ENCODE data around the gene MIPOL1. TPM values are rescaled to one million over a fixed set of nuclear protein-coding genes. Genes with fewer than 3 reads are reported as not detected.
"Not testable (repeated sequence)": the region's sequence is repeated elsewhere in the genome, so short reads cannot be mapped to it uniquely, and the experiment has no call there.

Gene MIPOL1
- total RNA-seq, 2 donors from 2014 or later: 0.23 TPM; not detected in 1

- peaks cover 5 to 14% of the 10 kb centered on the region in 2 donors for H3K36me3 Mint-ChIP-seq
- H3K9me3 Mint-ChIP-seq: peaks cover 10 to 14% of the 10 kb centered on the region in 2 donors
- DNase-seq (ENCODE audit: low spot score in 2 of 2) (no peak), ATAC-seq (no peak)
- H3K27ac Mint-ChIP-seq: no peak overlapping the region
Observed at GRCh38 chr14:37289688-37290087, 92.0 kb downstream of the MIPOL1 start.

- not testable (repeated sequence) for H3K27ac Mint-ChIP-seq; ATAC-seq; DNase-seq (ENCODE audit: low spot score in 2 of 2)
- peaks cover 13 to 15% of the 10 kb centered on the region in 2 donors for H3K9me3 Mint-ChIP-seq
- peaks cover 7 to 16% of the 10 kb centered on the region in 2 donors for H3K36me3 Mint-ChIP-seq
Observed at GRCh38 chr14:37295262-37295661, 97.5 kb downstream of the MIPOL1 start.

- Mint-ChIP-seq H3K36me3 (peaks cover 0 to 8% of the 10 kb centered on the region in 2 donors), H3K9me3 (peaks cover 18 to 19% of the 10 kb centered on the region in 2 donors), H3K27ac (no peak overlapping the region)
- DNase-seq (ENCODE audit: low spot score in 2 of 2) (no peak), ATAC-seq (no peak)
Observed at GRCh38 chr14:37311252-37311651, 113.5 kb downstream of the MIPOL1 start.

GRCh38 chr14:37318938-37319337, 121.2 kb downstream of the MIPOL1 start:
- no peak for DNase-seq (ENCODE audit: low spot score in 2 of 2)
- H3K27ac Mint-ChIP-seq: no peak overlapping the region
- peaks cover 0 to 8% of the 10 kb centered on the region in 2 donors for H3K36me3 Mint-ChIP-seq
- ATAC-seq: no peak
- peaks cover 10 to 20% of the 10 kb centered on the region in 2 donors for H3K9me3 Mint-ChIP-seq

GRCh38 chr14:37320106-37320505, 122.4 kb downstream of the MIPOL1 start:
- H3K9me3 Mint-ChIP-seq: peaks cover 7 to 18% of the 10 kb centered on the region in 2 donors

GRCh38 chr14:37325332-37325731, 127.6 kb downstream of the MIPOL1 start:
- peaks cover 4 to 9% of the 10 kb centered on the region in 2 donors for H3K9me3 Mint-ChIP-seq
- no peak for ATAC-seq
- no peak overlapping the region for H3K27ac Mint-ChIP-seq
- no peaks in the 10 kb centered on the region for H3K36me3 Mint-ChIP-seq
- DNase-seq (ENCODE audit: low spot score in 2 of 2): no peak

More at GRCh38 chr14:37320106-37320505, 122.4 kb downstream of the MIPOL1 start:
- DNase-seq (ENCODE audit: low spot score in 2 of 2) (no peak), ATAC-seq (no peak)
- Mint-ChIP-seq H3K36me3 (peaks cover 0 to 6% of the 10 kb centered on the region in 2 donors), H3K27ac (no peak overlapping the region)

GRCh38 chr14:37326434-37326833, 128.7 kb downstream of the MIPOL1 start:
- H3K36me3 Mint-ChIP-seq: no peaks in the 10 kb centered on the region
- H3K27ac Mint-ChIP-seq: no peak overlapping the region
- ATAC-seq (no peak), DNase-seq (ENCODE audit: low spot score in 2 of 2) (no peak)
- H3K9me3 Mint-ChIP-seq: peaks cover 9 to 12% of the 10 kb centered on the region in 2 donors

GRCh38 chr14:37327933-37328332, 130.2 kb downstream of the MIPOL1 start:
- not testable (repeated sequence) for H3K36me3 Mint-ChIP-seq; DNase-seq (ENCODE audit: low spot score in 2 of 2); H3K27ac Mint-ChIP-seq; ATAC-seq
- H3K9me3 Mint-ChIP-seq: peaks cover 9 to 12% of the 10 kb centered on the region in 2 donors

- DNase-seq (ENCODE audit: low spot score in 2 of 2) (no peak), ATAC-seq (no peak)
- no peak overlapping the region for H3K27ac Mint-ChIP-seq
Observed at GRCh38 chr14:37328673-37329072, 130.9 kb downstream of the MIPOL1 start.

GRCh38 chr14:37329189-37330001, 131.7 kb downstream of the MIPOL1 start:
- DNase-seq (ENCODE audit: low spot score in 2 of 2): no peak
- no peak for ATAC-seq
- Mint-ChIP-seq H3K27ac (no peak overlapping the region), H3K9me3 (peaks cover 9 to 12% of the 10 kb centered on the region in 2 donors), H3K36me3 (no peaks in the 10 kb centered on the region)

More at GRCh38 chr14:37328673-37329072, 130.9 kb downstream of the MIPOL1 start:
- no peaks in the 10 kb centered on the region for H3K36me3 Mint-ChIP-seq
- H3K9me3 Mint-ChIP-seq: peaks cover 9 to 12% of the 10 kb centered on the region in 2 donors

- H3K27ac Mint-ChIP-seq: no peak overlapping the region
- ATAC-seq: no peak
- H3K36me3 Mint-ChIP-seq: no peaks in the 10 kb centered on the region
- H3K9me3 Mint-ChIP-seq: peaks cover 4 to 12% of the 10 kb centered on the region in 2 donors
- DNase-seq (ENCODE audit: low spot score in 2 of 2): no peak
Observed at GRCh38 chr14:37330910-37331309, 133.2 kb downstream of the MIPOL1 start.

GRCh38 chr14:37340353-37340752, 142.6 kb downstream of the MIPOL1 start:
- no peaks in the 10 kb centered on the region for H3K9me3 Mint-ChIP-seq

GRCh38 chr14:37343307-37344094, 145.8 kb downstream of the MIPOL1 start:
- peaks cover 4 to 14% of the 10 kb centered on the region in 2 donors for H3K9me3 Mint-ChIP-seq
- no peak overlapping the region for H3K27ac Mint-ChIP-seq
- H3K36me3 Mint-ChIP-seq: no peaks in the 10 kb centered on the region
- DNase-seq (ENCODE audit: low spot score in 2 of 2) (no peak), ATAC-seq (no peak)

More at GRCh38 chr14:37340353-37340752, 142.6 kb downstream of the MIPOL1 start:
- no peak for DNase-seq (ENCODE audit: low spot score in 2 of 2)
- ATAC-seq: no peak
- no peak overlapping the region for H3K27ac Mint-ChIP-seq
- no peaks in the 10 kb centered on the region for H3K36me3 Mint-ChIP-seq

- Mint-ChIP-seq H3K27ac (no peak overlapping the region), H3K9me3 (peaks cover 46 to 59% of the 10 kb centered on the region in 2 donors), H3K36me3 (peaks cover 0 to 20% of the 10 kb centered on the region in 2 donors)
- ATAC-seq: no peak
- no peak for DNase-seq (ENCODE audit: low spot score in 2 of 2)
Observed at GRCh38 chr14:37363661-37364060, 165.9 kb downstream of the MIPOL1 start.

- ATAC-seq (no peak), DNase-seq (ENCODE audit: low spot score in 2 of 2) (no peak)
- H3K27ac Mint-ChIP-seq: no peak overlapping the region
- H3K9me3 Mint-ChIP-seq: peaks cover 19 to 21% of the 10 kb centered on the region in 2 donors
- H3K36me3 Mint-ChIP-seq: peaks cover 0 to 8% of the 10 kb centered on the region in 2 donors
Observed at GRCh38 chr14:37369425-37369824, 171.7 kb downstream of the MIPOL1 start.

GRCh38 chr14:37375566-37375965, 177.8 kb downstream of the MIPOL1 start:
- ATAC-seq: no peak
- Mint-ChIP-seq H3K9me3 (peaks cover 5 to 11% of the 10 kb centered on the region in 2 donors), H3K27ac (no peak overlapping the region), H3K36me3 (no peaks in the 10 kb centered on the region)
- no peak for DNase-seq (ENCODE audit: low spot score in 2 of 2)
